Keratinocyte (primary cell): ENCODE results near the gene TRABD2B. TPM values are rescaled to one million over a fixed set of nuclear protein-coding genes. Genes with fewer than 3 reads are reported as not detected.
A peak's percentile ranks its signal among the peaks of the same experiment; 100 is the strongest.

Experiments
- DNase-seq: peaks from one replicate; pipeline ENCODE4 v3.0.0-alpha.2; 2011; ENCODE audit warnings: low read depth, missing footprints, low spot score
- FAIRE-seq: peaks from 2 replicates; lab custom pipeline; 2011; peaks lifted over from hg19 to GRCh38; lab: Jason Lieb, UNC
- H2AFZ ChIP-seq: 2 replicates; pipeline ENCODE4 v1.6.0; 2012; ENCODE audit warnings: low read length, control low read depth, inconsistent platforms; ENCODE audit not compliant: control insufficient read depth
- H3K27ac ChIP-seq: 2 replicates; pipeline ENCODE4 v1.5.1; 2011; ENCODE audit warnings: low read length; ENCODE audit not compliant: control insufficient read depth, insufficient read depth
- H3K27me3 ChIP-seq: 3 replicates; pipeline ENCODE4 v1.6.0; 2011; ENCODE audit warnings: low read length; ENCODE audit not compliant: control insufficient read depth, insufficient read depth; ENCODE audit errors: extremely low read depth
- H3K36me3 ChIP-seq, 2 experiments: 2 replicates in 1 of 2; 3 replicates in 1 of 2; pipeline ENCODE4 v1.5.1; 2011; ENCODE audit warnings: low read length in 2 of 2, mild to moderate bottlenecking in 1 of 2; ENCODE audit not compliant: control insufficient read depth in 2 of 2, insufficient read depth in 2 of 2; ENCODE audit errors: extremely low read depth in 1 of 2
- H3K4me1 ChIP-seq: 3 replicates; pipeline ENCODE4 v1.5.1; 2011; ENCODE audit warnings: low read length; ENCODE audit not compliant: control insufficient read depth, insufficient read depth; ENCODE audit errors: extremely low read depth
- H3K4me2 ChIP-seq: 3 replicates; pipeline ENCODE4 v1.6.0; 2011; ENCODE audit warnings: low read depth, low read length; ENCODE audit not compliant: control insufficient read depth, insufficient read depth; ENCODE audit errors: extremely low read depth
- H3K4me3 ChIP-seq, 3 experiments: fragments of 200-600 bp in 1 of 3; sonication (generic) in 1 of 3; 2 replicates in 2 of 3; 3 replicates in 1 of 3; pipeline ENCODE4 v1.5.1; 2011 to 2016; ENCODE audit warnings: low read length in 3 of 3, mild to moderate bottlenecking in 3 of 3, control low read depth in 2 of 3, inconsistent platforms in 1 of 3, low read depth in 1 of 3, mixed read lengths in 1 of 3, mixed run types in 1 of 3, moderate library complexity in 1 of 3; ENCODE audit not compliant: control insufficient read depth in 2 of 3, insufficient read depth in 2 of 3; ENCODE audit errors: extremely low read depth in 1 of 3
- H3K79me2 ChIP-seq: 2 replicates; pipeline ENCODE4 v1.6.0; 2012; ENCODE audit warnings: low read length; ENCODE audit not compliant: control insufficient read depth, insufficient read depth
- H3K9ac ChIP-seq: 3 replicates; pipeline ENCODE4 v1.6.0; 2011; ENCODE audit warnings: low read length; ENCODE audit not compliant: control insufficient read depth, insufficient read depth; ENCODE audit errors: extremely low read depth
- H3K9me1 ChIP-seq: 3 replicates; pipeline ENCODE4 v1.6.0; 2011; ENCODE audit warnings: low read length; ENCODE audit not compliant: control insufficient read depth, insufficient read depth; ENCODE audit errors: extremely low read depth
- H3K9me3 ChIP-seq: 2 replicates; pipeline ENCODE4 v1.5.1; 2012; ENCODE audit warnings: low read depth, low read length; ENCODE audit not compliant: control insufficient read depth
- H4K20me1 ChIP-seq: 3 replicates; pipeline ENCODE4 v1.6.0; 2011; ENCODE audit warnings: low read length; ENCODE audit not compliant: control insufficient read depth, insufficient read depth; ENCODE audit errors: extremely low read depth
- EZH2 ChIP-seq: IDR thresholded peaks from one replicate; pipeline ENCODE4 v1.6.1; 2012; ENCODE audit warnings: inconsistent platforms, mild to moderate bottlenecking, low read length, moderate library complexity
- dilution Hi-C: fragments of 300-500 bp; cut with MboI; formaldehyde crosslinking; loops from one replicate; pipeline ENCODE4 v1.7.0; 2020; ENCODE audit warnings: low sequenced_read_pairs; ENCODE audit not compliant: extremely low pct_ligation_motif_present
- polyA plus RNA-seq, 5 experiments: library from polyadenylated mRNA; depleted of rRNA in 3 of 5; stranded (reverse) in 3 of 5; stranded (forward) in 1 of 5; unstranded in 1 of 5; fragments of >200 nt; gene quantifications; 1 replicate in 1 of 5; 2 replicates in 3 of 5; 3 replicates in 1 of 5; pipeline versions ENCODE4 v1.2.1 to v1.2.3, GENCODE V29; 2011 to 2012; ENCODE audit warnings: missing spikeins in 2 of 5, low read depth in 1 of 5, low replicate concordance in 1 of 5
- TF ChIP-seq, protein P1 (sequence below), 3 experiments: IDR thresholded peaks in 1 of 3; conservative IDR thresholded peaks in 1 of 3; optimal IDR thresholded peaks in 1 of 3; 2 replicates in 2 of 3; 3 replicates in 1 of 3; pipeline versions ENCODE3 to v1.5.1; 2011; ENCODE audit warnings: low read length in 3 of 3, mild to moderate bottlenecking in 3 of 3, moderate library complexity in 2 of 3, control low read depth in 1 of 3, inconsistent platforms in 1 of 3; ENCODE audit not compliant: insufficient read depth in 2 of 3; ENCODE audit errors: extremely low read depth in 1 of 3

TRABD2B gene
- polyA plus RNA-seq, 1 donor (not counting 4 experiments of a cell fraction or from before 2014, with no cell fraction given): 0.13 TPM

GRCh38 chr1:47872886-47873285, 124.3 kb downstream of the TRABD2B start:
- DNase-seq (no peak), FAIRE-seq (no peak)
- no peaks in the 10 kb centered on the region for H3K36me3 ChIP-seq
- H3K27me3 ChIP-seq: no peaks in the 10 kb centered on the region
- no peaks in the 10 kb centered on the region for H3K9me3 ChIP-seq
- H3K9ac ChIP-seq: no peak overlapping the region
- dilution Hi-C loops: no loop called here
- peaks cover 26% of the 10 kb centered on the region for H3K4me1 ChIP-seq
- TF ChIP-seq EZH2: no peak
- TF ChIP-seq, protein P1, sequence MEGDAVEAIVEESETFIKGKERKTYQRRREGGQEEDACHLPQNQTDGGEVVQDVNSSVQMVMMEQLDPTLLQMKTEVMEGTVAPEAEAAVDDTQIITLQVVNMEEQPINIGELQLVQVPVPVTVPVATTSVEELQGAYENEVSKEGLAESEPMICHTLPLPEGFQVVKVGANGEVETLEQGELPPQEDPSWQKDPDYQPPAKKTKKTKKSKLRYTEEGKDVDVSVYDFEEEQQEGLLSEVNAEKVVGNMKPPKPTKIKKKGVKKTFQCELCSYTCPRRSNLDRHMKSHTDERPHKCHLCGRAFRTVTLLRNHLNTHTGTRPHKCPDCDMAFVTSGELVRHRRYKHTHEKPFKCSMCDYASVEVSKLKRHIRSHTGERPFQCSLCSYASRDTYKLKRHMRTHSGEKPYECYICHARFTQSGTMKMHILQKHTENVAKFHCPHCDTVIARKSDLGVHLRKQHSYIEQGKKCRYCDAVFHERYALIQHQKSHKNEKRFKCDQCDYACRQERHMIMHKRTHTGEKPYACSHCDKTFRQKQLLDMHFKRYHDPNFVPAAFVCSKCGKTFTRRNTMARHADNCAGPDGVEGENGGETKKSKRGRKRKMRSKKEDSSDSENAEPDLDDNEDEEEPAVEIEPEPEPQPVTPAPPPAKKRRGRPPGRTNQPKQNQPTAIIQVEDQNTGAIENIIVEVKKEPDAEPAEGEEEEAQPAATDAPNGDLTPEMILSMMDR (optimal IDR thresholded peaks at IDR 0.05 in 1 of 3, IDR thresholded peaks at IDR 0.05 in 1 of 3, conservative IDR thresholded peaks at IDR 0.05 in 1 of 3; ENCODE audit: extremely low read depth in 1 of 3, insufficient read depth in 2 of 3, low read length in 3 of 3): no peak
- no peaks in the 10 kb centered on the region for H4K20me1 ChIP-seq
- peaks cover 2% of the 10 kb centered on the region for H3K9me1 ChIP-seq
- no peaks in the 10 kb centered on the region for H3K79me2 ChIP-seq
- no peak overlapping the region for H3K4me3 ChIP-seq
- H3K4me2 ChIP-seq: no peak overlapping the region
- no peak overlapping the region for H3K27ac ChIP-seq
- no peak overlapping the region for H2AFZ ChIP-seq

DNA sequence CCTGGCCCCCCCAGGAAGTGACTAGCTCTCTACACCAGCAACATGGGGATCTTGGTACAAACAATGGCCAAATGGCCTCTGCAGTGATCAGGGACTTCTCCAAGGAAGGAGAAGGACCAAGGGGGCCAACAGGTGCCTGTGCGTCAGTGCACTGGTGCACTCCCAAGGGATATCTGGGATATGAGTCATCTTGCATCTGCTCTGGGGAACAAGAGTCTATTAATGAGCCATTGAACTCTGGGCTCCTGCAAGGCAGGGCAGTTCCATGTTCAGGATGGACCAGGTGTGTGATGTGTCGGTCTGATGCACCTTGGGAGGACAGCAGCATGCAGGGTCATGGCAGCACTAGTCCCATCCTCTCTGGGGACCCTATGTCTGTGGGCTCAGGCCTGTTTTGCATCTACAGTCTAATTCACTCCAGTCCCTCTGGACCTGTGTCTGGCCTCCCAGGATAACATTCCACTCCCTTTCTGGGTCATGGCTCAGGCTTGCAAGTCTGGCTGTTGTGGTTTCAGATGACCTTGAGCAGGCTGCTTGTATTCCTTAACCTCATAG, 125.3 kb downstream of the TRABD2B start:
- H3K27ac ChIP-seq: no peak overlapping the region

More for the DNA sequence above, 125.3 kb downstream of the TRABD2B start:
- H3K9me3 ChIP-seq: no peaks in the 10 kb centered on the region
- H3K4me3 ChIP-seq: no peak overlapping the region
- H3K9ac ChIP-seq: no peak overlapping the region
- TF ChIP-seq, protein P1 (optimal IDR thresholded peaks at IDR 0.05 in 1 of 3, IDR thresholded peaks at IDR 0.05 in 1 of 3, conservative IDR thresholded peaks at IDR 0.05 in 1 of 3; ENCODE audit: extremely low read depth in 1 of 3, insufficient read depth in 2 of 3, low read length in 3 of 3): no peak
- TF ChIP-seq EZH2: no peak
- peaks cover 2% of the 10 kb centered on the region for H3K9me1 ChIP-seq
- no peaks in the 10 kb centered on the region for H3K36me3 ChIP-seq
- peak; percentile 81 for DNase-seq
- no peaks in the 10 kb centered on the region for H3K27me3 ChIP-seq
- no peaks in the 10 kb centered on the region for H3K79me2 ChIP-seq
- H2AFZ ChIP-seq: no peak overlapping the region
- H3K4me1 ChIP-seq: peaks cover 26% of the 10 kb centered on the region
- no peaks in the 10 kb centered on the region for H4K20me1 ChIP-seq
- peak overlapping the region; percentile 39 for H3K4me2 ChIP-seq
- dilution Hi-C loops: no loop called here
- FAIRE-seq: peak; percentile 100
